PC-9 (cell line): Measurements from ENCODE around the gene COIL.

Experiments used
- EZH2 ChIP-seq: fragments of 200-600 bp; sonication (generic); IDR thresholded peaks from 2 replicates; pipeline ENCODE4 v1.8.0; 2017; ENCODE audit warnings: antibody characterized with exemption, low read depth
- TF ChIP-seq, protein P1 (sequence below): fragments of 200-600 bp; sonication (generic); conservative IDR thresholded peaks from 2 replicates; pipeline ENCODE4 v1.6.1; 2017; ENCODE audit warnings: mixed run types, antibody characterized with exemption, mild to moderate bottlenecking, moderate library complexity

DNA sequence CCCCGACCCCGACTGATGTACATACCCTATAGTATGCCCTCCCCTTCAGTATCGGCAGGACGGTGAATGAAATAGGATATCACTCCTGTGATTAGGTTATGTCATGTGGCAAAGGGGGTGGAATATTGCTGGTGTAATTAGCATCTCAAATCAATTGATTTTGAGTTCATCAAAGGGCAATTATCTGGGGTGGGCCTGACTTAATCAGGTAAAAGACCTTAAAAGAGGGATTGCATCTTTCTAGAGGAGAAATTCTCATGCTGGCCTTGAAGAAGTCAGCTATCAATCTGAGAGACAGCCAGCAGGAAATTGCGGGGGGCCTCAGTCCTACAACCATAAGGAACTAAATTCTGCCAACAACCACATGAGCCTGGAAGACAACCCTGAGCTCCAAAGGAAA is 57.3 kb downstream of the COIL start:
- TF ChIP-seq, protein P1, sequence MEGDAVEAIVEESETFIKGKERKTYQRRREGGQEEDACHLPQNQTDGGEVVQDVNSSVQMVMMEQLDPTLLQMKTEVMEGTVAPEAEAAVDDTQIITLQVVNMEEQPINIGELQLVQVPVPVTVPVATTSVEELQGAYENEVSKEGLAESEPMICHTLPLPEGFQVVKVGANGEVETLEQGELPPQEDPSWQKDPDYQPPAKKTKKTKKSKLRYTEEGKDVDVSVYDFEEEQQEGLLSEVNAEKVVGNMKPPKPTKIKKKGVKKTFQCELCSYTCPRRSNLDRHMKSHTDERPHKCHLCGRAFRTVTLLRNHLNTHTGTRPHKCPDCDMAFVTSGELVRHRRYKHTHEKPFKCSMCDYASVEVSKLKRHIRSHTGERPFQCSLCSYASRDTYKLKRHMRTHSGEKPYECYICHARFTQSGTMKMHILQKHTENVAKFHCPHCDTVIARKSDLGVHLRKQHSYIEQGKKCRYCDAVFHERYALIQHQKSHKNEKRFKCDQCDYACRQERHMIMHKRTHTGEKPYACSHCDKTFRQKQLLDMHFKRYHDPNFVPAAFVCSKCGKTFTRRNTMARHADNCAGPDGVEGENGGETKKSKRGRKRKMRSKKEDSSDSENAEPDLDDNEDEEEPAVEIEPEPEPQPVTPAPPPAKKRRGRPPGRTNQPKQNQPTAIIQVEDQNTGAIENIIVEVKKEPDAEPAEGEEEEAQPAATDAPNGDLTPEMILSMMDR, result no peak
- no peak for TF ChIP-seq EZH2
